Lower lobe of right lung (tissue), 2 donors: Measurements from ENCODE around the gene PLEKHN1. TPM values are rescaled to one million over a fixed set of nuclear protein-coding genes. Genes with fewer than 3 reads are reported as not detected.

Experiments
- ATAC-seq, 2 donors: fragments of 200-7000 bp; cut with Tn5 transposase; one replicate each; pipeline ENCODE4 v1.9.1; 2020 to 2022; ENCODE audit warnings: mild to moderate bottlenecking in 2 of 2, moderate library complexity in 2 of 2
- DNase-seq: peaks from one replicate; pipeline ENCODE4 v3.0.0-alpha.2; 2020
- H3K27ac ChIP-seq: fragments of 200-600 bp; one replicate; pipeline ENCODE4 v1.8.0; 2022
- H3K27me3 ChIP-seq: fragments of 200-600 bp; one replicate; pipeline ENCODE4 v1.8.0; 2022; ENCODE audit warnings: low read depth
- H3K36me3 ChIP-seq: fragments of 200-600 bp; one replicate; pipeline ENCODE4 v1.8.0; 2022; ENCODE audit warnings: mild to moderate bottlenecking
- H3K4me1 ChIP-seq: fragments of 200-600 bp; one replicate; pipeline ENCODE4 v1.8.0; 2022
- H3K4me3 ChIP-seq: fragments of 200-600 bp; one replicate; pipeline ENCODE4 v1.8.0; 2022; ENCODE audit warnings: mild to moderate bottlenecking
- H3K9me3 ChIP-seq: fragments of 200-600 bp; one replicate; pipeline ENCODE4 v1.8.0; 2022
- intact Hi-C: fragments of 100-400 bp; cut with DNase I; formaldehyde crosslinking; loops from one replicate; pipeline ENCODE4 v1.11.0; 2022
- total RNA-seq: library from RNA; stranded (reverse); fragmentation: NEBNext Ultra II Directional; extraction: Animal tissue kit (Norgen Biotek cat#: 25700); gene quantifications from one replicate; pipeline ENCODE4 v1.2.1, GENCODE V29; 2021
- TF ChIP-seq, protein P1 (sequence below): fragments of 200-600 bp; IDR thresholded peaks from one replicate; pipeline ENCODE4 v1.8.0; 2022; ENCODE audit warnings: antibody characterized with exemption, mild to moderate bottlenecking
- donor health status: DM: no; HTN: yes; CAD: no; lungs with severe emphysema.

The PLEKHN1 gene
- total RNA-seq, 1 donor from 2014 or later, result 1.2 TPM

DNA sequence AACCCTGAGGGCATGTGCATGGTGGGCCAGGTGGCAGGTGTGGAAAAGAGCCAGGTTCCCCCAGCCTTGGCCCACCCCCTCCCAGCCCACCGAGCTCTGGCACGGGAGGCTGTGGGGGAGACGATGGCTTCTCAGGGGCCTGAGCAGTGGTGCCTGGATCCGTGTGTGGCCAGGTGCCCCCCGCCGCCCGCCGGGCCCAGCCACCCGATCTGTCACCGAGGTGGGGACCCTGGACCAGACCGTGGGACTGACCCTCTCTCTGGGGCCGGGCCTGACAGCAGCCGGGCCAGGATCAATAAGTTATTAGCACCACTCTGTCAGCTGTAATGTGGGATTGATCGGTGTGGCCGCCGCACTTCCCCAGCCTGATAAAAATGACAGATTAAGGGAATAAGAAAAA, 28.8 kb upstream of the PLEKHN1 start:
- no peak for DNase-seq
- intact Hi-C loops, result no loop called here
- H3K4me1 ChIP-seq, result peaks cover 34% of the 10 kb centered on the region
- peaks cover 89% of the 10 kb centered on the region for H3K27me3 ChIP-seq
- no peaks in the 10 kb centered on the region for H3K36me3 ChIP-seq
- H3K27ac ChIP-seq, result no peak overlapping the region
- H3K9me3 ChIP-seq, result no peaks in the 10 kb centered on the region
- no peak overlapping the region for H3K4me3 ChIP-seq
- TF ChIP-seq, protein P1, sequence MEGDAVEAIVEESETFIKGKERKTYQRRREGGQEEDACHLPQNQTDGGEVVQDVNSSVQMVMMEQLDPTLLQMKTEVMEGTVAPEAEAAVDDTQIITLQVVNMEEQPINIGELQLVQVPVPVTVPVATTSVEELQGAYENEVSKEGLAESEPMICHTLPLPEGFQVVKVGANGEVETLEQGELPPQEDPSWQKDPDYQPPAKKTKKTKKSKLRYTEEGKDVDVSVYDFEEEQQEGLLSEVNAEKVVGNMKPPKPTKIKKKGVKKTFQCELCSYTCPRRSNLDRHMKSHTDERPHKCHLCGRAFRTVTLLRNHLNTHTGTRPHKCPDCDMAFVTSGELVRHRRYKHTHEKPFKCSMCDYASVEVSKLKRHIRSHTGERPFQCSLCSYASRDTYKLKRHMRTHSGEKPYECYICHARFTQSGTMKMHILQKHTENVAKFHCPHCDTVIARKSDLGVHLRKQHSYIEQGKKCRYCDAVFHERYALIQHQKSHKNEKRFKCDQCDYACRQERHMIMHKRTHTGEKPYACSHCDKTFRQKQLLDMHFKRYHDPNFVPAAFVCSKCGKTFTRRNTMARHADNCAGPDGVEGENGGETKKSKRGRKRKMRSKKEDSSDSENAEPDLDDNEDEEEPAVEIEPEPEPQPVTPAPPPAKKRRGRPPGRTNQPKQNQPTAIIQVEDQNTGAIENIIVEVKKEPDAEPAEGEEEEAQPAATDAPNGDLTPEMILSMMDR, result no peak
- no peak for ATAC-seq

DNA sequence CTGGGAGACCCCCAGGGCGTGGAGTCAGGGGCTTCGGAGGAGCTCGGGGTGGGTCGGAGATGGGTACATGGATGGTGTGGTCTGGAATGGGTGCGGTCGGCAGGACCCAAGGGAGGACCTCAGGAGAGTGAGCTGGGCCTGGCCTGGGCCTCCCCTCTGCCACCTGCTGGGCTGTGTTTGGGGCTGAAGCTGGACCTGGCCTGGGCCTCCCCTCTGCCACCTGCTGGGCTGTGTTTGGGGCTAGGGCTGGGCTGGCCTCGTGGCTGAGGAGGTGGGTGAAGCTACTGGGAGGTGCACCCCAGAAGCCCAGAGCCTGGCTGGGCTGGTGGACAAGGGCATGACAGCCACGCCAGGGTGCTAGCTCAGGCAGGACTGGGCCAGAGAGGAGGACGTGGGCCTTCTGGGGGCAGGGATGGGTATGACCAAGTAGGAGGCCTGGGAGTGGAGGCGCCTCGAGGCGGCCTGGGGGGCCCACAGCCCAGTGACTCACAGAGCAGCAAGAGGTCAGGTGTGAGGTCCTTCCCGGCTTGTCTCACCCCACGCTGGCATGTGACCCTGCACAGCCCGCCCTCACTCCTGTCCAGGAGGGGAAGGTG, 28.1 kb upstream of the PLEKHN1 start:
- intact Hi-C loops, result no loop called here
- Histone ChIP-seq H3K27me3 (peaks cover 89% of the 10 kb centered on the region), H3K27ac (no peak overlapping the region), H3K9me3 (no peaks in the 10 kb centered on the region), H3K36me3 (no peaks in the 10 kb centered on the region), H3K4me1 (peaks cover 35% of the 10 kb centered on the region), H3K4me3 (no peak overlapping the region)
- TF ChIP-seq, protein P1, result peak; percentile 33
- peak; percentile 38 to 40 for ATAC-seq
- no peak for DNase-seq

DNA sequence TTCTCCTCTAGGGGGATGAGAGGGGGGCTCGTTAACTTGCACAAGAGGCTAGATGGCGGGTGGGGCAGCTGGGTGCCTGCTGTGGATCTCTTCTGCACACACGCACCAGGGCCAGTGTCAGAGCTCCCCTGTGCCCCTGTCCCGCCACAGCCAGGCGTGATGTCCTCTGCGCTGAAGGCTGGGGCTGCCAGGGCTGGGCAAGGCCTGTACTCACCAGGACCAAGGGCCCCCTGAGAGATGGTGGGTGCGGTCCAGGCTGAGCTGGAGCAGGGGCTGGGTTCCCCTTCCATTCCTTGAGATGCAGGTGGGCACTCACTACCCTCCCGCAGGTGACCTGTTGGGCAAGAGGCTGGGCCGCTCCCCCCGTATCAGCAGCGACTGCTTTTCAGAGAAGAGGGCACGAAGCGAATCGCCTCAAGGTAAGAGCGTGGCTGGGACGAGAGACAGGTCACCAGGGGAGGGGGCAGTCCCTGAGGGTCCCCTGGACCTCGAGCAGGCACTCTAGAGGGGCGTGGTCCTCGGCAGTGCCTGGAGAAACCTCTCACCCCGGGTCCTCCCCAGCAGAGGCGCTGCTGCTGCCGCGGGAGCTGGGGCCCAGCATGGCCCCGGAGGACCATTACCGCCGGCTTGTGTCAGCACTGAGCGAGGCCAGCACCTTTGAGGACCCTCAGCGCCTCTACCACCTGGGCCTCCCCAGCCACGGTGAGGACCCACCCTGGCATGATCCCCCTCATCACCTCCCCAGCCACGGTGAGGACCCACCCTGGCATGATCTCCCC, 27.4 kb upstream of the PLEKHN1 start:
- H3K27me3 ChIP-seq, result peaks cover 88% of the 10 kb centered on the region
- ATAC-seq, result no peak

DNA sequence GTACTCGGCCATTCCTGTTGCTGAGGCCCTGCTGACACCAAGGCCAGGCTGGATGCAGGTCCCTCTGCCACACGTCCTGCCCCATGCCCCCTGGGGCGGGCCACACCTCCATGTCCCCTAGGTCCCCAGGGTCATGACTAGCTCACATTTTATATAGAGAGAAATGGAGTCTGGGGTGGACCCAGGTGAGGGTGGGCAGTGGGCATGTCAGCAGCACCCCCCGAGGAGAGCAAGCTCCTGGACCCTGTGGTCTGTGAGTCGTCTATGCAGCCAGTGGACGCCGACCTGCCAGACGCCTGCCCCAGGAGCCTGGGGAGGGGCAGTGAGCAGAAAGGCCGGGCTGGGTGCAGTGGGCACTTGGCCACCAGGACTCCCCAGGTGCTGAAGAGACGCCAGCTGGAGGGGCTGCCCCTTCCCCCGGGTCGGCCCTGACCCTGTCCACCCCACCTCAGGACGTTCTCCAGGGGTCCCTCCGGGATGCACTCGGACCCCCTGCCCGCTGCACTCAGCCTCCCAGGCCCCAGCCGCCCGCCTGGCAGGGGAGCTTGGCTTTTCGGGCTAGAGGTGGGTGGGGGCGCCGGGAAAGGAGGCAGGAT, 26.7 kb upstream of the PLEKHN1 start:
- H3K27me3 ChIP-seq, result peaks cover 90% of the 10 kb centered on the region
- ATAC-seq (no peak), DNase-seq (no peak)
- H3K9me3 ChIP-seq, result no peaks in the 10 kb centered on the region
- H3K36me3 ChIP-seq, result no peaks in the 10 kb centered on the region
- intact Hi-C loops, result no loop called here
- TF ChIP-seq, protein P1, result no peak
- no peak overlapping the region for H3K27ac ChIP-seq
- H3K4me1 ChIP-seq, result peaks cover 35% of the 10 kb centered on the region
- peak overlapping the region; percentile 46 for H3K4me3 ChIP-seq

More for the DNA sequence above, 27.4 kb upstream of the PLEKHN1 start:
- no peaks in the 10 kb centered on the region for H3K36me3 ChIP-seq
- DNase-seq, result no peak
- TF ChIP-seq, protein P1, result no peak
- H3K4me3 ChIP-seq, result no peak overlapping the region
- H3K4me1 ChIP-seq, result peaks cover 35% of the 10 kb centered on the region
- intact Hi-C loops, result no loop called here
- H3K27ac ChIP-seq, result no peak overlapping the region
- H3K9me3 ChIP-seq, result no peaks in the 10 kb centered on the region

DNA sequence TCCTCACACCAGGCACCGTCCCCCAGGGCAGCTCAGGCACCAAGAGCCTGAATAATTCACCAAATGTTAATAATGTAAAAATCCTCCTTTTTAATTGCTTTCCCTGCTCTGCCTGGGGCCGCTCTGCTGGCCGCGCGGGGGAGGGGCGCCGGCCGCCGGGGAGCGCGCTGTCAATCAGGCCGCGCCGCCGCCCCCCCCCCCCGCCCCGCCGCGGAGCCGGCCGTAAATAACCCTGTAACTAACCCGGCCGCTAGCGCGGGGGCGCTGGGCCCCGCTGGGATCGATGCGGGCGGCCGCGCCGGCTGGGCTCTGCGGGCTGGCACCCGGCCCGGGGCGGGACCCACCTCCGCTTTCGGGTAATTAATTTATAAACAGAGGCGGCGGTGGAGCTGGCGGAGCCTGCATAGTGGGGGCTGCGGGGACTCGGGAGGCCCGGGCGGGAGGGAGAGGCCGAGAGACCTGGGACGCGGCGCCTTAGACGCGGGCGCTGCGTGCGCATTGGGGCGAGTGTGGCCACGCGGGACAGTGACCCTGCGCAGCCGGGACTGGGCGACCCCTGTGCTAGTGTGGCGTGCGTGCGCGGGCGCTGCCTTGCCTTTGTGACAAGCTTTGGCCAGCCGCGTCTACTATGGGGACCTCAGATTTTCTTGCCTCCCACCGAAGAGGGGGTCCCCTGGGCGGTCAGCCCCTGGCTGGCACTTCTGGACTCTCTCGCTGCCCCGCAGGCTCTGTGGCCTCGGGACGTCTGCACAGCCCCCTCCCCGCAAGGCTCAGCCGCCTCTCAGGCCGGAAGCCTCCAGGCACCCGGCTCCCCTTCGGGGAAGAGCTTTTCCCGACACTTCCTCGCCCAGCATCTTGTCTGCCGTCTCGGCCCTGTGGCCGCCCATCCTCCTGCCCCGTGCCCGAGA, 25.9 kb upstream of the PLEKHN1 start:
- Histone ChIP-seq H3K4me1 (peaks cover 35% of the 10 kb centered on the region), H3K27ac (peak overlapping the region; percentile 9), H3K9me3 (no peaks in the 10 kb centered on the region), H3K4me3 (peak overlapping the region; percentile 46), H3K36me3 (no peaks in the 10 kb centered on the region), H3K27me3 (peaks cover 83% of the 10 kb centered on the region)
- TF ChIP-seq, protein P1, result no peak
- ATAC-seq (peak; percentile 11 to 24), DNase-seq (no peak)
- intact Hi-C loops, result no loop called here
